Activated naive CD8-positive, alpha-beta T cell treated with anti-CD3 and anti-CD28 coated beads, Interleukin-2, amount 50 U/mL, for 16 hours (primary cell): ENCODE measurements around the gene ZNF516.

Experiments
- DNase-seq: peaks from one replicate; pipeline ENCODE4 v3.0.0-alpha.2; 2020; ENCODE audit warnings: low read depth, low spot score

The ZNF516 gene

GRCh38 chr18:76507830-76508385 is 12.9 kb upstream of the ZNF516 start:
- DNase-seq = no peak

GRCh38 chr18:76506974-76507764 is 12.1 kb upstream of the ZNF516 start:
- no peak for DNase-seq

- no peak for DNase-seq
Measured at GRCh38 chr18:76506395-76506794, 11.4 kb upstream of the ZNF516 start.

- DNase-seq = no peak
Measured at GRCh38 chr18:76505614-76506013, 10.6 kb upstream of the ZNF516 start.

GRCh38 chr18:76504749-76505148 is 9.7 kb upstream of the ZNF516 start:
- DNase-seq = no peak

GRCh38 chr18:76503649-76504386 is 8.8 kb upstream of the ZNF516 start:
- no peak for DNase-seq

GRCh38 chr18:76502551-76502950 is 7.5 kb upstream of the ZNF516 start:
- DNase-seq = no peak

GRCh38 chr18:76499637-76500340 is 4.7 kb upstream of the ZNF516 start:
- no peak for DNase-seq

GRCh38 chr18:76499021-76499420 is 4.0 kb upstream of the ZNF516 start:
- no peak for DNase-seq

- no peak for DNase-seq
Measured at GRCh38 chr18:76498064-76498463, 3.0 kb upstream of the ZNF516 start.

GRCh38 chr18:76497021-76497420 is 2.0 kb upstream of the ZNF516 start:
- DNase-seq = no peak

GRCh38 chr18:76496194-76496890 is 1.3 kb upstream of the ZNF516 start:
- no peak for DNase-seq

- no peak for DNase-seq
Measured at GRCh38 chr18:76495435-76496193, 572 bp upstream of the ZNF516 start.

GRCh38 chr18:76494231-76495005 is 624 bp downstream of the ZNF516 start:
- no peak for DNase-seq

GRCh38 chr18:76493213-76494161 is 1.6 kb downstream of the ZNF516 start:
- DNase-seq = no peak

GRCh38 chr18:76492669-76493212 is 2.3 kb downstream of the ZNF516 start:
- DNase-seq = peak; percentile 97

GRCh38 chr18:76491776-76492668 is 3.0 kb downstream of the ZNF516 start:
- DNase-seq = no peak

GRCh38 chr18:76491473-76491775 is 3.6 kb downstream of the ZNF516 start:
- DNase-seq = peak; percentile 57
